Breast epithelium (tissue), 4 donors: ENCODE measurements around the gene CLDN20. TPM values are rescaled to one million over a fixed set of nuclear protein-coding genes. Genes with fewer than 3 reads are reported as not detected.
"Not testable (repeated sequence)": the region's sequence is repeated elsewhere in the genome, so short reads cannot be mapped to it uniquely, and the experiment has no call there.

ENCODE experiments used
- DNase-seq, 2 donors: peaks; one replicate each; pipeline ENCODE4 v3.0.0-alpha.2; 2019; ENCODE audit warnings: low spot score in 2 of 2
- H3K27ac ChIP-seq, 2 donors: fragments of 200-600 bp; sonication (generic) in 1 of 2; one replicate each; pipeline ENCODE4 v1.5.1; 2016 to 2019; ENCODE audit warnings: mild to moderate bottlenecking in 1 of 2
- H3K27me3 ChIP-seq, 2 donors: fragments of 200-600 bp; sonication (generic) in 1 of 2; one replicate each; pipeline versions ENCODE4 v1.5.1 to v1.6.0; 2017 to 2019; ENCODE audit warnings: control low read depth in 1 of 2, mild to moderate bottlenecking in 1 of 2
- H3K36me3 ChIP-seq: fragments of 200-600 bp; one replicate; pipeline ENCODE4 v1.5.1; 2019
- H3K4me1 ChIP-seq, 2 donors: fragments of 200-600 bp; sonication (generic); one replicate each; pipeline ENCODE4 v1.5.1; 2016 to 2019; ENCODE audit warnings: control low read depth in 1 of 2
- H3K4me3 ChIP-seq, 3 donors: fragments of 200-600 bp; sonication (generic); 1 replicate in 2 of 3; 2 replicates in 1 of 3; pipeline ENCODE4 v1.5.1; 2016 to 2019; ENCODE audit warnings: mild to moderate bottlenecking in 3 of 3, moderate library complexity in 2 of 3
- H3K9me3 ChIP-seq, 2 donors: fragments of 200-600 bp; sonication (generic) in 1 of 2; one replicate each; pipeline ENCODE4 v1.5.1; 2016 to 2019; ENCODE audit warnings: control low read depth in 1 of 2
- POLR2A ChIP-seq: fragments of 450-650 bp; IDR thresholded peaks from one replicate; pipeline ENCODE4 v1.6.1; 2016; ENCODE audit warnings: antibody characterized with exemption, mild to moderate bottlenecking, moderate library complexity
- POLR2AphosphoS5 ChIP-seq, 3 donors: sonication (generic); formaldehyde crosslinking; IDR thresholded peaks; one replicate each; pipeline ENCODE4 v1.6.1; 2017; ENCODE audit warnings: antibody characterized with exemption in 3 of 3
- intact Hi-C: fragments of 100-400 bp; cut with DNase I; formaldehyde crosslinking; loops from one replicate; pipeline ENCODE4 v1.15.1; 2023; ENCODE audit warnings: low total_unique reads
- total RNA-seq, 3 donors: library from RNA; depleted of rRNA; stranded (reverse); fragments of >200 nt; gene quantifications; one replicate each; pipeline ENCODE4 v1.1.0, GENCODE V29; 2016
- TF ChIP-seq, protein P1 (sequence below), 3 donors: fragments of 450-650 bp; IDR thresholded peaks; one replicate each; pipeline ENCODE4 v1.5.1; 2016 to 2017; ENCODE audit warnings: antibody characterized with exemption in 3 of 3, mild to moderate bottlenecking in 3 of 3, moderate library complexity in 3 of 3

The CLDN20 gene
- total RNA-seq, 3 donors from 2014 or later, result not detected

DNA sequence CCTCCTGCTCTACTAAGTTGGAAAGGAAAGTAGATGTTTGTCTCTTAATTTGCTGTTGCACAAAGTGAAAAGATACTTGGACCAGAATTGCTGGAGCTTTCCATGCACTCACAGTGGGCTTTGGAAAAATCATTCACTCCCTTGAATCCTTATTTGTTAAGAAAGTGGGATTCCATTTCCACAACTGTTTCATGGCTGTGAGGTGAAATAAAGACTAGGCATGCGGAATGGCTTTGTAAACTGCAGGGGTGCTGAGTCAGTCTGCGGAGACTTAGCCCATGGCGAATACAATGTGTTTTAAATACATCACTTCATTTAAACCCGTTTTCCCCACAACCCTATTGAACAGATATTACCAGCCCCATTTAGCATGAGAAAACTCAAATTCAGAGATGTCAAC is 36.8 kb upstream of the CLDN20 start:
- Histone ChIP-seq H3K36me3 (no peaks in the 10 kb centered on the region), H3K9me3 (no peaks in the 10 kb centered on the region), H3K27ac (no peak overlapping the region)

DNA sequence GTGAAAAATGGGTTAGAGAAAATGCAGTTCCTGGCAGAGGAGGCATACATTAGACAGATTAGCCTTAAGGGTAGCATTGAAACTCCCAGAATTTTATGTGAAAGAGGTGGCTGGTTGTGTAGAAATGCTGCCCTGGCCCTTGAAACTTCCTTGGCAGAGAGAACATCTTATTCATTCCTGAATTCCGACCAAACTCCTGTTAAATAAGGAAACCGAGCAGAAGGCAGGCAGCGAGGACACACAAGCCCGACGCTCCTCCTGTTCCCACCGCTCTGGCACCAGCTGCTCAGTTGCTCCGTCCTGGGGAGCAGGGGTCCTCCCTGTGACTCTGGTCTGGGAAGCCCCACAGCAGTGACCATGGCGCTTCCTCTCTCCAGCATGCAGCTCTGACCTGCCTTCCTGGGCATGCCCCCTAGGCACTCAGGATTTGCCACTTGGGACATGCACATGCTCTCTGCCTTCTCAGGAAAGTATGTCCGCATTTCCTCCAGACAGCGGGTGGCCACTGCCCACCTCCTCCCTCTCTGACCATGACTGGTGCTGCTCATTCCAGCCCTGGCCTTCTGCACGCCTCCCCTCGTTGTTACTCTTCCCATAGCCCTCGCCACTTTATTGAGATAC is 35.2 kb upstream of the CLDN20 start:
- Histone ChIP-seq H3K9me3 (no peaks in the 10 kb centered on the region), H3K36me3 (no peaks in the 10 kb centered on the region), H3K27ac (peak overlapping the region; percentile 25 to 61), H3K27me3 (no peaks in the 10 kb centered on the region), H3K4me1 (no peaks in the 10 kb centered on the region), H3K4me3 (peak overlapping the region in 2 of 3 donors; percentile 10 to 47)
- DNase-seq, result no peak
- TF ChIP-seq POLR2AphosphoS5 (IDR thresholded peaks at IDR 0.05) (no peak), POLR2A (no peak)
- TF ChIP-seq, protein P1, sequence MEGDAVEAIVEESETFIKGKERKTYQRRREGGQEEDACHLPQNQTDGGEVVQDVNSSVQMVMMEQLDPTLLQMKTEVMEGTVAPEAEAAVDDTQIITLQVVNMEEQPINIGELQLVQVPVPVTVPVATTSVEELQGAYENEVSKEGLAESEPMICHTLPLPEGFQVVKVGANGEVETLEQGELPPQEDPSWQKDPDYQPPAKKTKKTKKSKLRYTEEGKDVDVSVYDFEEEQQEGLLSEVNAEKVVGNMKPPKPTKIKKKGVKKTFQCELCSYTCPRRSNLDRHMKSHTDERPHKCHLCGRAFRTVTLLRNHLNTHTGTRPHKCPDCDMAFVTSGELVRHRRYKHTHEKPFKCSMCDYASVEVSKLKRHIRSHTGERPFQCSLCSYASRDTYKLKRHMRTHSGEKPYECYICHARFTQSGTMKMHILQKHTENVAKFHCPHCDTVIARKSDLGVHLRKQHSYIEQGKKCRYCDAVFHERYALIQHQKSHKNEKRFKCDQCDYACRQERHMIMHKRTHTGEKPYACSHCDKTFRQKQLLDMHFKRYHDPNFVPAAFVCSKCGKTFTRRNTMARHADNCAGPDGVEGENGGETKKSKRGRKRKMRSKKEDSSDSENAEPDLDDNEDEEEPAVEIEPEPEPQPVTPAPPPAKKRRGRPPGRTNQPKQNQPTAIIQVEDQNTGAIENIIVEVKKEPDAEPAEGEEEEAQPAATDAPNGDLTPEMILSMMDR (IDR thresholded peaks at IDR 0.05), result no peak
- intact Hi-C loops, result no loop called here

More for the DNA sequence above, 36.8 kb upstream of the CLDN20 start:
- intact Hi-C loops, result no loop called here
- DNase-seq, result no peak
- no peak overlapping the region for H3K4me3 ChIP-seq
- no peaks in the 10 kb centered on the region for H3K4me1 ChIP-seq
- H3K27me3 ChIP-seq, result no peaks in the 10 kb centered on the region
- TF ChIP-seq POLR2A (no peak), POLR2AphosphoS5 (IDR thresholded peaks at IDR 0.05) (no peak)
- TF ChIP-seq, protein P1 (IDR thresholded peaks at IDR 0.05), result no peak

GRCh38 chr6:155230975-155231374 is 32.8 kb upstream of the CLDN20 start:
- H3K27me3 ChIP-seq, H3K36me3 ChIP-seq, H3K27ac ChIP-seq, H3K4me1 ChIP-seq, DNase-seq, H3K4me3 ChIP-seq, intact Hi-C loops, H3K9me3 ChIP-seq: not testable (repeated sequence)

GRCh38 chr6:155232848-155233247 is 31.0 kb upstream of the CLDN20 start:
- intact Hi-C loops, result no loop called here
- Histone ChIP-seq H3K27ac (no peak overlapping the region), H3K4me1 (no peaks in the 10 kb centered on the region), H3K36me3 (no peaks in the 10 kb centered on the region), H3K9me3 (peaks cover 4 to 5% of the 10 kb centered on the region in 2 donors), H3K4me3 (no peak overlapping the region), H3K27me3 (no peaks in the 10 kb centered on the region)
- DNase-seq, result no peak
- TF ChIP-seq POLR2AphosphoS5 (IDR thresholded peaks at IDR 0.05) (no peak), POLR2A (no peak)
- TF ChIP-seq, protein P1 (IDR thresholded peaks at IDR 0.05), result no peak

GRCh38 chr6:155234167-155234566 is 29.6 kb upstream of the CLDN20 start:
- DNase-seq, result no peak
- no peak overlapping the region for H3K4me3 ChIP-seq
- H3K4me1 ChIP-seq, result no peaks in the 10 kb centered on the region
- intact Hi-C loops, result no loop called here
- peaks cover 4 to 5% of the 10 kb centered on the region in 2 donors for H3K9me3 ChIP-seq
- TF ChIP-seq, protein P1 (IDR thresholded peaks at IDR 0.05), result no peak
- no peak for TF ChIP-seq POLR2AphosphoS5 (IDR thresholded peaks at IDR 0.05)
- TF ChIP-seq POLR2A, result no peak
- H3K27ac ChIP-seq, result no peak overlapping the region
- H3K27me3 ChIP-seq, result no peaks in the 10 kb centered on the region
- H3K36me3 ChIP-seq, result no peaks in the 10 kb centered on the region

GRCh38 chr6:155234687-155235086 is 29.1 kb upstream of the CLDN20 start:
- DNase-seq, result no peak
- intact Hi-C loops, result no loop called here
- Histone ChIP-seq H3K27me3 (no peaks in the 10 kb centered on the region), H3K27ac (no peak overlapping the region), H3K4me3 (no peak overlapping the region), H3K4me1 (no peaks in the 10 kb centered on the region), H3K36me3 (no peaks in the 10 kb centered on the region), H3K9me3 (peaks cover 4 to 5% of the 10 kb centered on the region in 2 donors)
- TF ChIP-seq POLR2AphosphoS5 (IDR thresholded peaks at IDR 0.05) (no peak), POLR2A (no peak)
- TF ChIP-seq, protein P1 (IDR thresholded peaks at IDR 0.05), result no peak
